ENCODE data around the gene CEBPG.

DNA sequence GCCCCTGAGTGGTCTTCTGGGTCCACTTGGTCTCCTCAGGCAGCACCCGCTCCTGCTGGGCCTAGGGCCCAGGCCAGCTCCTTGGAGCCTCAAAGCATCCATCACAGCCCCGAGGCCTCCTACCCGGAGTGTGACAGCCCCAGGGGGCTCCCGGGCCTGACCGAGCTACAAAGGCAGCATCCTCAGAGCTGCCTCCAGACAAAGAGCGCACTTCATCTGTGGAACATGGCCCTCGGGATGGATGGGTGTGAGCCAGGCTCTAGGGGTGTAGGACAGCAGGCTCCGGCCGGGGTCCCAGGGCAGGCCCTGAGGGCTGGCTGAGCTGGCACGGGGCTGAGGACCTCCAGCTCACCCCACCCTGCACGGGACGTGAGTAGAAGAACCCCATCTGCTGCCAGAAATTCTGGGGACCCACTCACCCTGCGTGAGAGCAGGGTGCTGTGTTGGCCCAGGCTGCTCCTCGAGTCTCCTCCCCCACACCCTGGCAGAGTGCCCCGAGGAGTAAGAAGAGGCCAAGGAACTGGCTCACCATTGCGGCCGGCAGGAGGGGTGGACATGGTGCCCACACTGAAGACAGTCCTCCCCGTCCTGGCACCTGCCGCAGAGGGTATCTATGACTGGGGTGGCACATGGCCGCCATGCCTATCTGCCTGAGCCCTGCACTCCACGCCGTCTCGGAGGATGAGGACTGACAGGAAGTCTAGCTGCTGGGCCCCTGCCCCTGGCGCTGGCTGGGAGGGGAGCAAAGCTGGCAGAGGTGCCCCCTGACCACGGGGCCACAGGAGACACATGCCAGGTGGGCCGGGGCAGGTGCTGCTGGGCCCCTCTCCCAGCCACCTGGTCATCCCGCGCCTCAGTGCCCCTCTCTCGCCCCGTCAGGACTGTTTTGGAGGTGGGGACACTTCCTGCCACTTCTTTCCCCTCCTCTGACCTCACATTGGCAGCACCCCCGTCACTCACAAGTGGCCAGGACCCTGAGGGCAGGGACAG is 22.3 kb downstream of the CEBPG start:
- TF ChIP-seq CTCF (IDR thresholded peaks at IDR 0.05): no peak
- TF ChIP-seq POLR2AphosphoS5 (IDR thresholded peaks at IDR 0.05; ENCODE audit: low read depth, low read length): no peak
- TF ChIP-seq TCF7L2 (IDR thresholded peaks at IDR 0.05; ENCODE audit: low read depth, low read length): no peak
- no peak for TF ChIP-seq REST (IDR thresholded peaks at IDR 0.05; ENCODE audit: insufficient read depth in 1 of 2, low read depth in 2 of 2, low read length in 1 of 2)

All from Panc1 (cell line).